ENCODE measurements around the gene GAS2L3.

Gene GAS2L3

GRCh38 chr12:100661300-100661951, 87.9 kb downstream of the GAS2L3 start:
- DNase-seq: no peak

- peak in 1 of 3 experiments; percentile 15 for DNase-seq
Measured at GRCh38 chr12:100666588-100666987, 93.1 kb downstream of the GAS2L3 start.

- peak; percentile 79 to 91 (median 85) for DNase-seq
Measured at GRCh38 chr12:100668945-100669536, 95.6 kb downstream of the GAS2L3 start.

- no peak for DNase-seq
Measured at GRCh38 chr12:100669922-100670321, 96.4 kb downstream of the GAS2L3 start.

GRCh38 chr12:100671396-100672074, 98.1 kb downstream of the GAS2L3 start:
- DNase-seq: no peak

- DNase-seq: peak in 1 of 3 experiments; percentile 42
Measured at GRCh38 chr12:100672075-100672592, 98.7 kb downstream of the GAS2L3 start.

GRCh38 chr12:100674036-100674888, 100.8 kb downstream of the GAS2L3 start:
- no peak for DNase-seq
